Lower leg skin (tissue), 4 donors: Measurements from ENCODE around the gene DPH6. TPM values are rescaled to one million over a fixed set of nuclear protein-coding genes. Genes with fewer than 3 reads are reported as not detected.

Experiments used
- DNase-seq, 2 donors: peaks; one replicate each; pipeline ENCODE4 v3.0.0-alpha.2; 2019; ENCODE audit warnings: low spot score in 2 of 2
- H3K4me3 ChIP-seq: fragments of 200-600 bp; sonication (generic); 2 replicates; pipeline ENCODE4 v1.5.1; 2017; ENCODE audit warnings: mild to moderate bottlenecking, low read depth; ENCODE audit not compliant: poor library complexity, severe bottlenecking
- POLR2A ChIP-seq, 2 donors: fragments of 450-650 bp; IDR thresholded peaks; one replicate each; pipeline ENCODE4 v1.6.1; 2016 to 2017; ENCODE audit warnings: antibody characterized with exemption in 2 of 2, mild to moderate bottlenecking in 1 of 2, moderate library complexity in 1 of 2
- WGBS, 2 donors: methylation state at CpG; one replicate each; pipeline ENCODE4 v1.1.5; 2018; 5-methylcytosine and 5-hydroxymethylcytosine counted together
- intact Hi-C: fragments of 100-400 bp; cut with DNase I; formaldehyde crosslinking; loops from one replicate; pipeline ENCODE4 v1.15.0; 2023; ENCODE audit warnings: low total_unique reads
- total RNA-seq, 4 donors: library from RNA; depleted of rRNA; stranded (reverse); fragments of >200 nt; gene quantifications; one replicate each; pipeline ENCODE4 v1.1.0, GENCODE V29; 2016
- TF ChIP-seq, protein P1 (sequence below), 3 donors: fragments of 450-650 bp; IDR thresholded peaks; one replicate each; pipeline ENCODE4 v1.5.1; 2016; ENCODE audit warnings: antibody characterized with exemption in 3 of 3, mild to moderate bottlenecking in 3 of 3, moderate library complexity in 2 of 3

Gene DPH6
- total RNA-seq, 4 donors from 2014 or later, result 8.1 to 26.4 (median 18.8) TPM

GRCh38 chr15:35559683-35560082 is 13.7 kb upstream of the DPH6 start:
- no peak for TF ChIP-seq POLR2A (IDR thresholded peaks at IDR 0.05)
- TF ChIP-seq, protein P1, sequence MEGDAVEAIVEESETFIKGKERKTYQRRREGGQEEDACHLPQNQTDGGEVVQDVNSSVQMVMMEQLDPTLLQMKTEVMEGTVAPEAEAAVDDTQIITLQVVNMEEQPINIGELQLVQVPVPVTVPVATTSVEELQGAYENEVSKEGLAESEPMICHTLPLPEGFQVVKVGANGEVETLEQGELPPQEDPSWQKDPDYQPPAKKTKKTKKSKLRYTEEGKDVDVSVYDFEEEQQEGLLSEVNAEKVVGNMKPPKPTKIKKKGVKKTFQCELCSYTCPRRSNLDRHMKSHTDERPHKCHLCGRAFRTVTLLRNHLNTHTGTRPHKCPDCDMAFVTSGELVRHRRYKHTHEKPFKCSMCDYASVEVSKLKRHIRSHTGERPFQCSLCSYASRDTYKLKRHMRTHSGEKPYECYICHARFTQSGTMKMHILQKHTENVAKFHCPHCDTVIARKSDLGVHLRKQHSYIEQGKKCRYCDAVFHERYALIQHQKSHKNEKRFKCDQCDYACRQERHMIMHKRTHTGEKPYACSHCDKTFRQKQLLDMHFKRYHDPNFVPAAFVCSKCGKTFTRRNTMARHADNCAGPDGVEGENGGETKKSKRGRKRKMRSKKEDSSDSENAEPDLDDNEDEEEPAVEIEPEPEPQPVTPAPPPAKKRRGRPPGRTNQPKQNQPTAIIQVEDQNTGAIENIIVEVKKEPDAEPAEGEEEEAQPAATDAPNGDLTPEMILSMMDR (IDR thresholded peaks at IDR 0.05), result no peak
- intact Hi-C loops, result no loop called here
- WGBS, 2 donors, result 83 to 85% methylated on average over 2 of the region's 2 CpGs
- H3K4me3 ChIP-seq, result no peak overlapping the region
- no peak for DNase-seq

DNA sequence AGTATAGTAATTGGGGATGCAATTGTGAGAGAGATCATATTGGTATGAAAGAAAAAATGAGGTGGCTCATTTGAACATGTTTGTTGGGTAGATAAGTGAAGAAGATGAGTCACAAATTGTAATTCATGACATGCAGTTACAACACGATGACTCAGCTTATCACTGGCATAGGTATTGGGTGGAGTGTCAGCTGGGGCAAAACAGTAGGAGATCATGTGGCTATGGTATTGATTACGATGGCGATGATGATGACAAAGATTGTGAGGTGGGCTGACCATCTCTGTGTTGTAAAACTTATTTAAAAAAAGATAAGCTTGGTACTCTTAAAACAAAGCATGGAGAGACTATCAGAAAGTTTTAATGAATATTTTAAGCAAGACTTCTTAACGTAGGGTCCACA is 11.6 kb upstream of the DPH6 start:
- no peak for TF ChIP-seq POLR2A (IDR thresholded peaks at IDR 0.05)
- TF ChIP-seq, protein P1 (IDR thresholded peaks at IDR 0.05), result no peak
- intact Hi-C loops, result no loop called here
- no peak overlapping the region for H3K4me3 ChIP-seq
- DNase-seq, result no peak
- WGBS, 2 donors, result 70% methylated on average over 4 of the region's 4 CpGs

DNA sequence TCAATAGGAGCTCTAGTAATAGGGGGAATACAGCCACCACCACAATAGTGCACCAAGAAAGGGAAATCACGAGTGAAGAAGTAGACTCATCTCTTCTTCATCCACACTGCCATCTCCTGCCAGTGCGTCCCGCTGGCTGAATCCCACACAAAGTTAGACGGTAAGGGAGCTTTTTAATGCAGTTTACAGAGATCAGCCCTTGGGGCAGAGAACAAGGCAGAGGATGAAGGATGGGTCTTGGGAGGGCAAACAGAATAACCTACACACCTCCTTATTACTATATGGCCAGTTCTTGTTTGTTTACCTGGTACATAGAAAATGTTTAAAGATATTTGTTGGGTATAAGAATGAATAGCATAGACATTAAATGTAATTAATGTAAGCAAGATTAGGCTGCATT is 11.0 kb upstream of the DPH6 start:
- intact Hi-C loops, result no loop called here
- 68 to 87% methylated on average over 4 of the region's 4 CpGs for WGBS, 2 donors
- H3K4me3 ChIP-seq, result no peak overlapping the region
- no peak for TF ChIP-seq POLR2A (IDR thresholded peaks at IDR 0.05)
- TF ChIP-seq, protein P1 (IDR thresholded peaks at IDR 0.05), result no peak
- no peak for DNase-seq

DNA sequence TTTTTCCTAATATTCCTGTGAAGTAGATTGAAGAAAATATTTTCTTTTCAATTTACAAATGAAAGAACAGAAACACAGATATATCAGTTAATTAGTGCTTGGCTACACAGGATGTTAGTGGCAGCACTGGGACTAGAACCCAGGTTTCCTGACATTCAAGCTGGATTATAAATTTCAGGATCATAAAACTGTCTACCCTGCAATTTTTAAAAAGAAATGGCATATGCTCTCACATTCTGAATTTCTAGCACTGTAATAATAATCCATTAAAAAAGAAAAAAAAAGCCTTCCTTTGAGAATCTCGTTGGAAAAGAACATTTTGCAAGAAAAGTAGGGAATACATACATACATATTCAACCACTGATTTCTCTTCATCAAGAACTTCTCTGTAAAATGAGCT is 9.3 kb upstream of the DPH6 start:
- DNase-seq, result no peak
- 87% methylated on average over 1 of the region's 1 CpG for WGBS, 2 donors
- TF ChIP-seq, protein P1 (IDR thresholded peaks at IDR 0.05), result no peak
- TF ChIP-seq POLR2A (IDR thresholded peaks at IDR 0.05), result no peak
- H3K4me3 ChIP-seq, result no peak overlapping the region
- intact Hi-C loops, result no loop called here

DNA sequence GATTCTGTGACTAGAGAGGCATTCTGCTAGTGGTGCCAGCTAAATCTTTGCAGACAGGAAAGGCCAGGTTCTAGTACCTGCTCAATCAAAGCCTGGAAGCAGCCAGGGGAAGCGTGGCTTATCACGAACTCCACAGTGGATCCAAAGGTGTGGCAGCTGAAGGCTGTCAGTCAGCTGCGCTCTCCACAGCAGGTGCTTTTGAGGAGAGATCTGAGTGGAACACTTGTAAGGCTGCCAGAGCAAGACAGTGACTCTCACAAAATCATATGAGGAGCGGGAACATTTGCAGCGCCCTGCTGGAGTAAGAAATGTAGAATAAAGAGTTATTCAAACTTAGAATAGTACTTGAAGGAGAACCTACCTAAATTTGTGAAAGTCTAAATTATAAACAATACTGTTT is 5.0 kb upstream of the DPH6 start:
- intact Hi-C loops, result no loop called here
- TF ChIP-seq, protein P1 (IDR thresholded peaks at IDR 0.05), result no peak
- no peak for TF ChIP-seq POLR2A (IDR thresholded peaks at IDR 0.05)

GRCh38 chr15:35549567-35549966 is 3.6 kb upstream of the DPH6 start:
- no peak overlapping the region for H3K4me3 ChIP-seq
- intact Hi-C loops, result no loop called here
- no peak for TF ChIP-seq POLR2A (IDR thresholded peaks at IDR 0.05)
- TF ChIP-seq, protein P1 (IDR thresholded peaks at IDR 0.05), result no peak
- WGBS, 2 donors, result 92% methylated on average over 4 of the region's 4 CpGs
- no peak for DNase-seq

More for the DNA sequence above, 5.0 kb upstream of the DPH6 start:
- DNase-seq, result no peak
- no peak overlapping the region for H3K4me3 ChIP-seq
- 64 to 74% methylated on average over 5 of the region's 5 CpGs for WGBS, 2 donors
